GM23338 (cell line): Measurements from ENCODE around the gene LRMDA. TPM values are rescaled to one million over a fixed set of nuclear protein-coding genes. Genes with fewer than 3 reads are reported as not detected.

ENCODE experiments used
- ATAC-seq: fragments of 200-7000 bp; cut with Tn5 transposase; 3 replicates; pipeline ENCODE4 v1.9.1; 2020
- DNase-seq: peaks from one replicate; pipeline ENCODE4 v3.0.0-alpha.2; 2015; ENCODE audit warnings: low spot score
- H2AFZ ChIP-seq: fragments of 200-600 bp; sonication (generic); 2 replicates; pipeline ENCODE4 v1.8.0; 2016; ENCODE audit warnings: antibody characterized with exemption, mild to moderate bottlenecking, moderate library complexity
- H3F3A ChIP-seq: fragments of 200-600 bp; sonication (generic); replicated peaks from 2 replicates; pipeline ENCODE4 v1.8.0; 2017; ENCODE audit warnings: antibody characterized with exemption, mixed run types, low read depth
- H3K27ac ChIP-seq: fragments of 200-600 bp; sonication (generic); 2 replicates; pipeline ENCODE4 v1.6.1; 2016; ENCODE audit warnings: low read depth
- H3K27me3 ChIP-seq: fragments of 200-600 bp; sonication (generic); 2 replicates; pipeline ENCODE4 v1.8.0; 2016; ENCODE audit warnings: mild to moderate bottlenecking, mixed run types, moderate library complexity; ENCODE audit not compliant: insufficient read depth
- H3K36me3 ChIP-seq: fragments of 200-600 bp; sonication (generic); 2 replicates; pipeline ENCODE4 v1.8.0; 2016; ENCODE audit warnings: mild to moderate bottlenecking; ENCODE audit not compliant: insufficient read depth
- H3K4me1 ChIP-seq: fragments of 200-600 bp; sonication (generic); 2 replicates; pipeline ENCODE4 v1.8.0; 2016; ENCODE audit warnings: mild to moderate bottlenecking, moderate library complexity; ENCODE audit not compliant: insufficient read depth
- H3K4me2 ChIP-seq: fragments of 200-600 bp; sonication (generic); 2 replicates; pipeline ENCODE4 v1.7.1; 2017; ENCODE audit warnings: mixed run types
- H3K4me3 ChIP-seq: fragments of 200-600 bp; sonication (generic); 2 replicates; pipeline ENCODE4 v1.6.1; 2016; ENCODE audit warnings: mixed run types
- H3K79me2 ChIP-seq: fragments of 200-600 bp; sonication (generic); replicated peaks from 2 replicates; pipeline ENCODE4 v1.8.0; 2017; ENCODE audit warnings: mild to moderate bottlenecking; ENCODE audit not compliant: insufficient read depth
- H3K9me2 ChIP-seq: fragments of 200-600 bp; sonication (generic); 2 replicates; pipeline ENCODE4 v1.8.0; 2017; ENCODE audit not compliant: insufficient read depth
- H4K20me1 ChIP-seq: fragments of 200-600 bp; sonication (generic); replicated peaks from 2 replicates; pipeline ENCODE4 v1.8.0; 2017; ENCODE audit warnings: mild to moderate bottlenecking; ENCODE audit not compliant: insufficient read depth
- H3K27ac Mint-ChIP-seq: 2 replicates; pipeline ENCODE4 v1.8.0; 2020; ENCODE audit warnings: inconsistent platforms, mild to moderate bottlenecking, moderate library complexity, mixed read lengths
- H3K27me3 Mint-ChIP-seq: 3 replicates; pipeline ENCODE4 v1.8.0; 2022; ENCODE audit warnings: low read depth, mild to moderate bottlenecking, moderate library complexity, mixed read lengths, inconsistent platforms; ENCODE audit not compliant: insufficient read depth, poor library complexity
- H3K36me3 Mint-ChIP-seq: 3 replicates; pipeline ENCODE4 v1.8.0; 2021; ENCODE audit warnings: low read depth, mild to moderate bottlenecking, inconsistent platforms, moderate library complexity, mixed read lengths
- H3K4me1 Mint-ChIP-seq: 3 replicates; pipeline ENCODE4 v1.8.0; 2020; ENCODE audit warnings: mild to moderate bottlenecking, inconsistent platforms, mixed read lengths
- H3K4me3 Mint-ChIP-seq: 3 replicates; pipeline ENCODE4 v1.8.0; 2021; ENCODE audit warnings: moderate library complexity, mild to moderate bottlenecking, inconsistent platforms, mixed read lengths
- H3K9me3 Mint-ChIP-seq: 3 replicates; pipeline ENCODE4 v1.8.0; 2020; ENCODE audit warnings: moderate library complexity, mild to moderate bottlenecking, inconsistent platforms, mixed read lengths
- CREB1 ChIP-seq: fragments of 250-450 bp; sonication (Bioruptor Pico); IDR thresholded peaks from 2 replicates; pipeline ENCODE4 v1.5.0; 2020; ENCODE audit warnings: low read depth, mild to moderate bottlenecking, moderate library complexity
- CTCF ChIP-seq, 2 experiments: fragments of 200-600 bp in 1 of 2; sonication (generic) in 1 of 2; conservative IDR thresholded peaks; 2 replicates each; pipeline versions ENCODE4 v1.5.1 to v1.6.1; 2016 to 2017; ENCODE audit warnings: antibody characterized with exemption in 2 of 2, low read depth in 2 of 2, mild to moderate bottlenecking in 2 of 2, moderate library complexity in 1 of 2
- ETS1 ChIP-seq: IDR thresholded peaks from 2 replicates; pipeline ENCODE4 v1.6.1; 2016; ENCODE audit warnings: antibody characterized with exemption
- EZH2 ChIP-seq: fragments of 200-600 bp; sonication (generic); IDR thresholded peaks from one replicate; pipeline ENCODE4 v1.8.0; 2017; ENCODE audit warnings: antibody characterized with exemption, mild to moderate bottlenecking, low read depth; ENCODE audit not compliant: unreplicated experiment
- EZH2phosphoT487 ChIP-seq: fragments of 200-600 bp; sonication (generic); IDR thresholded peaks from one replicate; pipeline ENCODE4 v1.8.1; 2018; ENCODE audit warnings: antibody characterized with exemption; ENCODE audit not compliant: unreplicated experiment
- JUNB ChIP-seq: IDR thresholded peaks from one replicate; pipeline ENCODE4 v1.6.1; 2016; ENCODE audit warnings: antibody characterized with exemption; ENCODE audit not compliant: unreplicated experiment
- NANOG ChIP-seq: IDR thresholded peaks from 2 replicates; pipeline ENCODE4 v1.6.1; 2016; ENCODE audit warnings: antibody characterized with exemption, borderline replicate concordance
- POLR2AphosphoS5 ChIP-seq: IDR thresholded peaks from 2 replicates; pipeline ENCODE4 v1.6.1; 2016; ENCODE audit warnings: antibody characterized with exemption, low read depth
- REST ChIP-seq: IDR thresholded peaks from one replicate; pipeline ENCODE4 v1.6.1; 2018; ENCODE audit warnings: antibody characterized with exemption; ENCODE audit not compliant: unreplicated experiment
- STAT1 ChIP-seq: IDR thresholded peaks from one replicate; pipeline ENCODE4 v1.6.1; 2016; ENCODE audit warnings: antibody characterized with exemption; ENCODE audit not compliant: unreplicated experiment
- ZNF114 ChIP-seq: fragments of 250-450 bp; sonication (Bioruptor Pico); IDR thresholded peaks from 2 replicates; pipeline ENCODE4 v1.5.0; 2020; ENCODE audit warnings: mild to moderate bottlenecking, moderate library complexity
- ZNF331 ChIP-seq: fragments of 250-450 bp; sonication (Bioruptor Pico); IDR thresholded peaks from 2 replicates; pipeline ENCODE4 v1.5.0; 2020; ENCODE audit warnings: low read depth, mild to moderate bottlenecking, moderate library complexity
- ZNF462 ChIP-seq: fragments of 250-450 bp; sonication (Bioruptor Pico); IDR thresholded peaks from 2 replicates; pipeline ENCODE4 v1.5.0; 2020; ENCODE audit warnings: mild to moderate bottlenecking, moderate library complexity
- polyA plus RNA-seq: library from polyadenylated mRNA; unstranded; fragments of >200 nt; fragmentation: Nextera tagmentation; extraction: Ambion mirVana; gene quantifications from 2 replicates; pipeline ENCODE4 v1.2.1, GENCODE V29; 2016
- total RNA-seq: library from RNA; depleted of rRNA; stranded (reverse); fragments of >200 nt; shearing (Covaris generic); gene quantifications from 2 replicates; pipeline ENCODE4 v1.2.3, GENCODE V29; 2014

LRMDA gene
- total and polyA plus RNA-seq, 2 experiments from 2014 or later = 0.90 to 1.8 TPM

- Histone ChIP-seq H3K4me2 (no peak overlapping the region), H3K36me3 (no peaks in the 10 kb centered on the region), H3K27me3 (no peaks in the 10 kb centered on the region), H3K79me2 (no peaks in the 10 kb centered on the region), H3F3A (no peaks in the 10 kb centered on the region), H3K4me3 (no peak overlapping the region), H2AFZ (no peak overlapping the region), H3K9me2 (0 out of 2 replicates have a peak, but pooled peaks cover 8% of the 10 kb centered on the region), H3K27ac (no peak overlapping the region), H4K20me1 (no peaks in the 10 kb centered on the region), H3K4me1 (no peaks in the 10 kb centered on the region; the same call in 1 of the 2 replicates)
- Mint-ChIP-seq H3K36me3 (no peaks in the 10 kb centered on the region), H3K9me3 (peaks cover 3% of the 10 kb centered on the region; the same call in 1 of the 3 replicates), H3K27ac (no peak overlapping the region), H3K4me1 (peaks cover 42% of the 10 kb centered on the region), H3K4me3 (no peak overlapping the region), H3K27me3 (peaks cover 9% of the 10 kb centered on the region)
- no peak for DNase-seq
- TF ChIP-seq STAT1 = no peak
- no peak for TF ChIP-seq ZNF462
- TF ChIP-seq EZH2 = no peak
- TF ChIP-seq CTCF (conservative IDR thresholded peaks at IDR 0.05; ENCODE audit: low read depth in 2 of 2) = no peak
- no peak for TF ChIP-seq POLR2AphosphoS5
- no peak for TF ChIP-seq ETS1
- TF ChIP-seq NANOG = no peak
- TF ChIP-seq JUNB = no peak
- no peak for TF ChIP-seq ZNF114 (CRISPR knock-in tag)
- TF ChIP-seq ZNF331 (CRISPR knock-in tag) = no peak
- no peak for TF ChIP-seq REST
- TF ChIP-seq CREB1 = no peak
- no peak for TF ChIP-seq EZH2phosphoT487
- ATAC-seq = no peak
These were observed 869.8 kb downstream of the LRMDA start for GRCh38 chr10:76301211-76301610.
